Fibroblast of lung (primary cell): ENCODE data around the gene ABLIM2. TPM values are rescaled to one million over a fixed set of nuclear protein-coding genes. Genes with fewer than 3 reads are reported as not detected.

ENCODE experiments used
- DNase-seq, 2 donors: peaks; one replicate each; pipeline versions ENCODE4 v3.0.0 to v3.0.0-alpha.2; 2010; ENCODE audit warnings: low read depth in 2 of 2
- H2AFZ ChIP-seq: 2 replicates; pipeline ENCODE4 v1.5.1; 2012; ENCODE audit warnings: low read length, control low read depth, inconsistent platforms
- H3K27ac ChIP-seq: 2 replicates; pipeline ENCODE4 v1.5.1; 2011; ENCODE audit warnings: low read length, control low read depth; ENCODE audit not compliant: insufficient read depth
- H3K27me3 ChIP-seq: 2 replicates; pipeline ENCODE4 v1.5.1; 2011; ENCODE audit warnings: mild to moderate bottlenecking, low read length; ENCODE audit not compliant: control insufficient read depth, insufficient read depth
- H3K36me3 ChIP-seq: 2 replicates; pipeline ENCODE4 v1.5.1; 2011; ENCODE audit warnings: low read length; ENCODE audit not compliant: control insufficient read depth, insufficient read depth
- H3K4me1 ChIP-seq: 2 replicates; pipeline ENCODE4 v1.5.1; 2011; ENCODE audit warnings: low read length; ENCODE audit not compliant: control insufficient read depth, insufficient read depth; ENCODE audit errors: extremely low read depth
- H3K4me2 ChIP-seq: 2 replicates; pipeline ENCODE4 v1.5.1; 2011; ENCODE audit warnings: low read length, control low read depth; ENCODE audit not compliant: insufficient read depth; ENCODE audit errors: extremely low read depth
- H3K4me3 ChIP-seq, 4 experiments: fragments of 200-600 bp in 1 of 4; sonication (generic) in 1 of 4; replicated peaks in 1 of 4; 2 replicates each; pipeline ENCODE4 v1.5.1; 2011 to 2016; ENCODE audit warnings: low read length in 4 of 4, low read depth in 3 of 4, mild to moderate bottlenecking in 3 of 4, control low read depth in 2 of 4, inconsistent platforms in 1 of 4, mixed read lengths in 1 of 4; ENCODE audit not compliant: insufficient read depth in 1 of 4; ENCODE audit errors: control extremely low read depth in 1 of 4
- H3K79me2 ChIP-seq: 2 replicates; pipeline ENCODE4 v1.5.1; 2012; ENCODE audit warnings: mild to moderate bottlenecking, low read length, inconsistent platforms; ENCODE audit not compliant: control insufficient read depth, insufficient read depth
- H3K9ac ChIP-seq: 2 replicates; pipeline ENCODE4 v1.5.1; 2011; ENCODE audit warnings: mild to moderate bottlenecking, low read length, control low read depth; ENCODE audit not compliant: insufficient read depth
- H3K9me3 ChIP-seq: 2 replicates; pipeline ENCODE4 v1.5.1; 2012; ENCODE audit warnings: low read depth, low read length; ENCODE audit not compliant: control insufficient read depth, insufficient read depth
- H4K20me1 ChIP-seq: 2 replicates; pipeline ENCODE4 v1.5.1; 2011; ENCODE audit warnings: low read length; ENCODE audit not compliant: control insufficient read depth, insufficient read depth; ENCODE audit errors: extremely low read depth
- CTCF ChIP-seq, 2 donors: IDR thresholded peaks in 1 of 2; conservative IDR thresholded peaks in 1 of 2; 1 replicate in 1 of 2; 2 replicates in 1 of 2; pipeline ENCODE4 v1.5.1; 2011 to 2012; ENCODE audit warnings: low read length in 2 of 2, control low read depth in 1 of 2, inconsistent platforms in 1 of 2, low read depth in 1 of 2, mild to moderate bottlenecking in 1 of 2
- EZH2 ChIP-seq: IDR thresholded peaks from 2 replicates; pipeline ENCODE4 v1.5.1; 2012; ENCODE audit warnings: low read length, control low read depth, mild to moderate bottlenecking; ENCODE audit errors: missing control alignments
- polyA plus RNA-seq, 2 donors: library from polyadenylated mRNA; depleted of rRNA in 1 of 2; stranded (reverse) in 1 of 2; unstranded in 1 of 2; fragments of >200 nt; gene quantifications; 2 replicates each; pipeline ENCODE4 v1.2.1, GENCODE V29; 2011 to 2012; ENCODE audit warnings: missing spikeins in 1 of 2
- total RNA-seq: library from RNA; depleted of rRNA; stranded (reverse); fragments of >200 nt; gene quantifications from 2 replicates; pipeline ENCODE4 v1.2.1, GENCODE V29; 2014

The ABLIM2 gene
- total and polyA plus RNA-seq, 2 donors (not counting 1 experiment from before 2014, with no cell fraction given): 0.66 to 2.6 TPM

DNA sequence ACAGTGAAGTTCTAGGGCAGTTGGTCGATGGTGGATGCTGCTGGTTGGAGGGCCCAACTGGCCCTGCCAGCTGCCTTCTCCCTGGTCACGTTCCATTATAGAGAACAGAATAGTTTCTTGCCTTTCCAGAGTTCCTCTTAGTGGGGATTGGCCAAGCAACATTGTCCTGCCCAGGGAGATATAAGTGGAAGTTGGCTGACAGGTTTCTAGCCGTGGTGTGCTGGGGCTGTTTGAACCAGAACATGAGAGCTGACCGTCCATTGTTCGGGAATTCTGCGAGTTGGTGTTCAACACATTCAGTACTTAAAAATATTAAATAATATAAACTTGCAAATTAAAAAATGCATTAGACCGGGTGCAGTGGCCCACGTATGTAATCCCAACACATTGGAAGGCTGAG lies 215.4 kb downstream of the ABLIM2 start:
- no peak overlapping the region for H3K4me2 ChIP-seq
- no peak overlapping the region for H2AFZ ChIP-seq
- TF ChIP-seq CTCF (conservative IDR thresholded peaks at IDR 0.05 in 1 of 2, IDR thresholded peaks at IDR 0.05 in 1 of 2; ENCODE audit: low read depth in 1 of 2, low read length in 2 of 2): no peak
- TF ChIP-seq EZH2: no peak
- H3K27me3 ChIP-seq: no peaks in the 10 kb centered on the region
- no peak overlapping the region for H3K4me3 ChIP-seq
- no peak overlapping the region for H3K9ac ChIP-seq
- DNase-seq: no peak
- no peaks in the 10 kb centered on the region for H4K20me1 ChIP-seq
- no peaks in the 10 kb centered on the region for H3K9me3 ChIP-seq
- no peaks in the 10 kb centered on the region for H3K36me3 ChIP-seq
- no peak overlapping the region for H3K27ac ChIP-seq
- peaks cover 13% of the 10 kb centered on the region for H3K79me2 ChIP-seq
- no peaks in the 10 kb centered on the region for H3K4me1 ChIP-seq

GRCh38 chr4:7941965-7942496 lies 216.6 kb downstream of the ABLIM2 start:
- TF ChIP-seq CTCF (conservative IDR thresholded peaks at IDR 0.05 in 1 of 2, IDR thresholded peaks at IDR 0.05 in 1 of 2; ENCODE audit: low read depth in 1 of 2, low read length in 2 of 2) (no peak), EZH2 (no peak)
- Histone ChIP-seq H2AFZ (no peak overlapping the region), H4K20me1 (no peaks in the 10 kb centered on the region)

DNA sequence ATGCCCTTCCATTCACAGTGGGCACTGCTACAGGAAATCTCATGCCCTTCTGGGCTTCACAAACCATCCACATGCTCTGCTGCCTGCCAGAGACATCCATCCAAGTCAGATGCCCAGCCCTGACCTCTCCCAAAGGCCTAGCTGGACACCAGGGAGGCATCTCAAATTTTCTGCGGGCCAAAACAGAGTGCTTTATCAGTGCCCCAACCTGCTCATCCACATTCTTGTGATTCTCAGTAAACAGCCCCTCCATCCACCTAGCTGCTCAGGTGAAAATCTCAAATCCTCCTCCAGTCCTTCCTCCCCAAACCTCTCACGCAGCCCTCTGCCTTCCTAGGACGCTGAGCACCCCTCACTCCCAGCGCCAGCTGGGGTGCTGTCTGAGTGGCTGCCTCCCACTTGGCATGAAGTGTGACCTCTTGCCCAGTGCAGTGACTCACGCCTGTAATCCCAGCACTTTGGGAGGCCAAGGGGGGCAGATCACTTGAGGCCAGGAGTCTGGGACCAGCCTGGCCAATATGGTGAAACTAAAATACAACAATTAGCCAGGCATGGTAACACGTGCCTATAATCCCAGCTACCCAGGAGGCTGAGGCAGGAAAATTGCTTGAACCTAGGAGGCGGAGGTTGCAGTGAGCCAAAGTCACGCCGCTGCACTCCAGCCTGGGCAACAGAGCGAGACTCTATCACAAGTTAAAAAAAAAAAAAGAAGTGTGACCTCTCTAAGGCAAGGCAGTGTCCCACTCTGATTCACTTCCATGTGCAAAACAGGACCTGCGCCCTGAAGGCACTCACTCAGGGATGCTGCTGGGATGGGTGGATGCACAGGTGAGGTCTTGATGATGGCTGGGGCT lies 217.3 kb downstream of the ABLIM2 start:
- no peaks in the 10 kb centered on the region for H3K9me3 ChIP-seq
- H2AFZ ChIP-seq: no peak overlapping the region
- DNase-seq: peak in 1 of 2 donors; percentile 44
- H3K79me2 ChIP-seq: peaks cover 29% of the 10 kb centered on the region
- no peaks in the 10 kb centered on the region for H3K4me1 ChIP-seq
- no peak overlapping the region for H3K4me3 ChIP-seq
- no peaks in the 10 kb centered on the region for H3K27me3 ChIP-seq
- H3K9ac ChIP-seq: no peak overlapping the region
- no peak overlapping the region for H3K4me2 ChIP-seq
- H3K27ac ChIP-seq: no peak overlapping the region
- H4K20me1 ChIP-seq: no peaks in the 10 kb centered on the region
- TF ChIP-seq EZH2 (no peak), CTCF (conservative IDR thresholded peaks at IDR 0.05 in 1 of 2, IDR thresholded peaks at IDR 0.05 in 1 of 2; ENCODE audit: low read depth in 1 of 2, low read length in 2 of 2) (no peak)
- H3K36me3 ChIP-seq: no peaks in the 10 kb centered on the region

More at GRCh38 chr4:7941965-7942496, 216.6 kb downstream of the ABLIM2 start:
- Histone ChIP-seq H3K27ac (no peak overlapping the region), H3K79me2 (peaks cover 23% of the 10 kb centered on the region), H3K9ac (no peak overlapping the region), H3K4me1 (no peaks in the 10 kb centered on the region), H3K4me3 (no peak overlapping the region), H3K36me3 (no peaks in the 10 kb centered on the region), H3K9me3 (no peaks in the 10 kb centered on the region), H3K4me2 (no peak overlapping the region), H3K27me3 (no peaks in the 10 kb centered on the region)
- DNase-seq: no peak
